CD4-positive, alpha-beta T cell treated with Interleukin-6 at 100 ng/mL for 8 hours (primary cell): Measurements from ENCODE around the gene DRD1.
"Not testable (repeated sequence)": the region's sequence is repeated elsewhere in the genome, so short reads cannot be mapped to it uniquely, and the experiment has no call there.

Experiments
- DNase-seq: peaks from one replicate; pipeline ENCODE4 v3.0.0-alpha.2; 2020; ENCODE audit warnings: mixed read lengths, low spot score

DRD1 gene

DNA sequence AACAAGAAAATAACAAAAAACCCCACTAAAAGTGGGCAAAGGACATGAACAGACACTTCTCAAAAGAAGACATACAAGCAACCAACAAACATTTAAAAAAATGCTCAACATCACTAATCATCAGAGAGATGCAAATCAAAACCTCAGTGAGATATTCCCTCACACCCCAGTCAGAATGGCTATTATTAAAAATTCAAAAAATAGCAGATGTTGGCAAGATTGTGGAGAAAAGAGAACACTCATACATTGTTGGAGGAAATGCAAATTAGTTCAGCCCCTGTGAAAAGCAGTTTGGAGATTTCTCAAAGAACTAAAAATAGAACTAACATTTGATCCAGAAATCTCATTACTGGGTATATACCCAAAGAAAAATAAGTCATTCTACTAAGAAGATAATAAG is 19.4 kb downstream of the DRD1 start:
- not testable (repeated sequence) for DNase-seq

DNA sequence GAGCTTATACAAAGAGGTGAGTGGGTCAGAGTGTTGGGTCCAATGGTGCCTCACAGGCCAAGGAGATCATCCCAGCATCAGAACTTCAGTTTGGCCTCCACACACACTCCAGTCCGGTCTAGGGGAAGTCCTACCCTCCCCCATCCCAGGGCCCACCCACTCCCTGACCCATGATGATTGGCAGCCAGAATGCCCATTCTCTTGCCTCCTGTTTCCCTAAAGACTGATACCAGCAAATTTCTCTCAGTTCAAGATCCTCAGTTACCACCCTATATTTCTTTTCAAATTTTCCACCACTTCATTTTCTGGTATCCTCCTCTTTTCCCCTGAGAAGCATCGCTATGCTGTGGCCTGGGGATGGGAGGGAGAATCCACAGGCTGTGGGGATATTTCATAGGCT is 21.9 kb downstream of the DRD1 start:
- no peak for DNase-seq

DNA sequence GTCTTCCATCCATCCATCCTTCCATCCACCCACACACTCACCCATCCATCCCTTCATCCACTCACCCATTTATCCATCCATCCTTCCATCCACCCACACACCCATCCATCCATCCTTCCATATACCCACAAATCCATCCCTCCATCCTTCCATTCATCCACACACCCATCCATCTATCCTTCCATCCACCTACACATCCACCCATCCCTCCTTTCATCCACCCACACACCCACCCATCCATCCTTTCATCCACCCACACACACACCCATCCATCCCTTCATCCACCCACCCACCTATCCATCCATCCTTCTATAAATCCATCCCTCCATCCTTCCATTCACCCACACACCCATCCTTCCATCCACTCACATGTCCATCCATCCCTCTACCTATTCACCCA is 23.6 kb downstream of the DRD1 start:
- DNase-seq: no peak

DNA sequence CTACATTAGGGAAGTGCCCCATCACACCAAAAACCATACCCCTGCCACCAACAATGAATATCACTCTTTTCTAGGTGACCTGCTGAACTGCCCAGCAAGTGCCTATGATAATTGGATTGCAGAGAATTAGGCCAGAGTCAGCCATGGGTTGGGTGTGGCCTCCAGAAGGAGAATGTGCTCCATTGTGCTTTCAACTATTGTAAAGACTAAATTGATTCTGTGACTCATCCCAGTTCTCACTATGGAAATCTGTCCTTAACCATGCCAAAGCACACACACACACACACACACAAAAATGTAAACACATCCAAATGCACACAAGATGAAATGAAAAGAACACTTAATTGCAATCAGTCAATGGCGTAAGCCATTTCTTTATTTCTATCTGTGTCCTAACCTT is 25.7 kb downstream of the DRD1 start:
- no peak for DNase-seq

DNA sequence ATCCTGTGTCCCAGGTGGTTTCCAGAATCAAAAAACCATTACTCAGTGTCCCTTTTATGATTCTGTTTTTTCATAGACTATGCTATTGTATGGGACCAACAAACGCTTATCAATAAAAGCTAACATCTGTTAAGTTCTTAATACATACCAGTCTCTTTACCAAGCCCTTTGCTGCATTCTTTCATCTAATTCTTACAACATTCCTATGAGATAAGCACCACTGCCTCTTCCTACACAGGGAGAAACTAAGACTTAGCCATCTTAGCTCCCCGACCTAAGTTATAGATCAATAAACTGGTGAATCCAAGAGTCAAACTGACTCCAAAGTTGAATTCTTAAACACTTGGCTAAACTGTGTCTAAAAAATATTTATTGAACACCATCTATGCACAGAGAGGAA is 26.6 kb downstream of the DRD1 start:
- no peak for DNase-seq

DNA sequence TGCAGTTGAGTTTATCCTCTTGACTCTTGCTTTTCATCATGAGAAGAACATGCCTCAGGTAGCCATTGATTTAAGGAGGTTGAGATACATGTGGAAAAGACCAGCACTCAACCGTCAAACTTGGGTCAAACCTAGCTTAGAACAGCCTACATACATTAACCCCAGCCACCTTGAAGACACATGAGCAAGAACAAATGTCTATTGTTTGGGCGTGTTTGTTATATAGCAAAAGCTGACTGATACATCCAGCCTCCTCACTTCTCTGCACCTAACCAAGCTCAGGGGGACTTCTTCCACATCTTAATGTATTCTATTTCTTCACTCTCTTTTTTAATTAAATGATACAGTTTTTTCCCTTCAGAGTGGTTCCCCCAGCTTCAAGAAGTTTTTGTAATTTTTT is 28.7 kb downstream of the DRD1 start:
- no peak for DNase-seq

DNA sequence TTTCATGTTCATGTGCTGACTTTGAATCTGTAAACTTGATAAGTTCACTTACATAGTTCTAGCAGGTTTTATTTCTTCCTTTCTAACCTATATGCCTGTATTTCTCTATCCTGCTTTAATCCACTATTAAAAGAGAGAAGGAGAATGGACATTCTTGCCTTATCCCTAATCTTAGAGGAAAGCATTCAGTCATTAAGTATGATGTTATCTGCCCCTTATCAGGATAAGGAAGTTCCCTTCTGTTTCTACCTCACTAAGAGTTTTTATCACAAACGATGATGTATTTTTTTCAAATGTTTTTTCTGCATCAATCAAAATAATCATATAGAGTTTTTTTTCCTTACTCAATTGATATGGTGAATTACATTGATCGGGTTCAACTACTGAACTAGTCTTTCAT is 33.1 kb downstream of the DRD1 start:
- no peak for DNase-seq

DNA sequence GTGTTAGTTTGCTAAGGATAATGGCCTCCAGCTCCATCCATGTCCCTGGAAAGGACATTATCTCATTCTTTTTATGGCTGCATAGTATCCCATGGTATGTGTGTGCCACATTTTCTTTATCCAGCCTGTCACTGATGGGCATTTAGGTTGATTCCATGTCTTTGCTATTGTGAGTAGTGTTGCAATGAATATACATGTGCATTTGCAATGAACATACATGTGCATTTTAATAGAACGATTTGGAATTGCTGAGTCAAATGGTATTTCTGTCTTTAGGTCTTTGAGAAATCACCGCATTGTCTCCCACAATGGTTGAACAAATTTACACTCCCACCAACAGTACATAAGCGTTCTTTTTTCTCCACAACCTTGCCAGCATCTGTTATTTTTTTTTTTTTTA is 37.7 kb downstream of the DRD1 start:
- DNase-seq: no peak

DNA sequence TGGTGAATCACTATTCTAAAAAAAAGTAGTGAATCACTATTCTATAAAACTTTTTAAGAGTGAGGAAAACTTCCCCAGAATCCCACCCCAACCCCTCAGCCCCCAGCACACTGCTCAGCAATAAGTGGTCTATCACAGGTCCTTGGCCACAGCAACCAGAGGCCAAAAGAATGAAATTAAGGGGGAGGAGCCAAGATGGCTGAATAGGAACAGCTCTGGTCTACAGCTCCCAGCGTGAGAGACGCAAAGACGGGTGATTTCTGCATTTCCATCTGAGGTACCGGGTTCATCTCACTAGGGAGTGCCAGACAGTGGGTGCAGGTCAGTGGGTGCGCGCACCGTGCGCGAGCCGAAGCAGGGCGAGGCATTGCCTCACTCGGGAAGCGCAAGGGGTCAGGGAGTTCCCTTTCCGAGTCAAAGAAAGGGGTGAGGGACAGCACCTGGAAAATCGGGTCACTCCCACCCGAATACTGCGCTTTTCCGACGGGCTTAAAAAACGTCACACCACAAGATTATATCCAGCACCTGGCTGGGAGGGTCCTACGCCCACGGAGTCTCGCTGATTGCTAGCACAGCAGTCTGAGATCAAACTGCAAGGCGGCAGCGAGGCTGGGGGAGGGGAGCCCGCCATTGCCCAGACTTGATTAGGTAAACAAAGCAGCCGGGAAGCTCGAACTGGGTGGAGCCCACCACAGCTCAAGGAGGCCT is 46.2 kb downstream of the DRD1 start:
- not testable (repeated sequence) for DNase-seq

DNA sequence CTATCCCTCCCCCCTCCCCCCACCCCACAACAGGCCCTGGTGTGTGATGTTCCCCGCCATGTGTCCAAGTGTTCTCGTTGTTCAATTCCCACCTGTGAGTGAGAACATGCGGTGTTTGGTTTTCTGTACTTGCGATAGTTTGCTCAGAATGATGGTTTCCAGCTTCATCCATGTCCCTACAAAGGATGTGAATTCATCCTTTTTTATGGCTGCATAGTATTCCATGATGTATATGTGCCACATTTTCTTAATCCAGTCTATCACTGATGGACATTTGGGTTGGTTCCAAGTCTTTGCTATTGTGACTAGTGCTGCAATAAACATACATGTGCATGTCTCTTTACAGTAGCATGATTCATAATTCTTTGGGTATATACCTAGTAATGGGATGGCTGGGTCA is 48.6 kb downstream of the DRD1 start:
- DNase-seq: not testable (repeated sequence)

DNA sequence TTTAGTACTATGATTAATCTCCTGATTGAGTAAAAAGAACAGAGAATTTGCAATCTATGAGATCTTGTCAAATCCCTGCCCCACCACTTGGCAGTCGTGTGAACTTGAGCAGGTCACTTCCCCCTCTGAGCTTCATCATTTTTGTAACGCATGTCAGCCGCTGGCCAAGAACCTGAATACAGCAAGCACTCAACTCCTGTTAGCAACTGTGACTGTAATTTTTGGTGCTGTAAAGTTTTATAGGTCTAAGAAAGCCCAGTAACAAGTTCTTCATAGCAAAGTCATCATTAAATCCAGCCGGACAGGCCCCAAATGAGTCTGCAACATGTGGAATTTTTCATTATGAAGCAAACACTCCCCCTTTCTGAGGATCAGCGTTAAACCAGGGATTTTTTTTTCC is 49.4 kb downstream of the DRD1 start:
- DNase-seq: no peak

DNA sequence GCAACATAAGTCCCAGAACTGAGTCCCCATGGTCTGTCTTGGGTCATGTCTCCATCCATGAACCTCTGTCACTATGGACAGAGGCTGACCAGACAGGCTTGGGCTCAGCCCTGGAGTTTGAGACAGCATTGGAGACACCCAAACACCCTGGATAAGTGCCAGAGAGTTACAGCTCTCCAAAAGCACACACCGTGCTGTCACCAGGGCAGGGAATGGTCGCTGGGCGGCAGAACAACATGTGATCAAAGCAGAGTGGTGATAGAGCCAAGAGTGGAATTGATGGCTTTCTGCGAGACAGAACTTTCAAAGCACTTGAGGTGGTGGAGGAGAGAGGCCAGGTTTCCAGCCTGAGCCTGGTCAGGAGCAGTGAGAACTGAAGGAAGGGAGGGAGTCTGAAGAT is 50.1 kb downstream of the DRD1 start:
- no peak for DNase-seq

DNA sequence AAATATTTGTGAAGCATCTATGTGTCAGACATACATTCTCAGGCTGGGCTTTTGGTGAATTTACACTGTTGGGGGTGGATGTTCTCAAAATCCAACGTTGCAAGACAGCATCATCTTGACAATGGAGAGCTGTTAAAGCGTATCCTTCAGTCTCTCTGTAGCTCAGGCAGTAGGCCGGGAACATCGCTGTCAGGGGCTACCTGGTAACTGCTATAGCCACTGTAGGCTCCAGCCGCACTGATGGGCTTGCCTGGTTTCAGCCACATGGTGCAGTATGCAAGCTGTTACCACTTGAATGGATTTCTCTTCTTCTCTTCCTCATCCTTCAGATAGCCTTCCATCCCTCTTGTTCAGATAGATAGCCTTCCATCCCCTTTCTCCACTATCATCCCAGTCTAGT is 51.7 kb downstream of the DRD1 start:
- DNase-seq: no peak

DNA sequence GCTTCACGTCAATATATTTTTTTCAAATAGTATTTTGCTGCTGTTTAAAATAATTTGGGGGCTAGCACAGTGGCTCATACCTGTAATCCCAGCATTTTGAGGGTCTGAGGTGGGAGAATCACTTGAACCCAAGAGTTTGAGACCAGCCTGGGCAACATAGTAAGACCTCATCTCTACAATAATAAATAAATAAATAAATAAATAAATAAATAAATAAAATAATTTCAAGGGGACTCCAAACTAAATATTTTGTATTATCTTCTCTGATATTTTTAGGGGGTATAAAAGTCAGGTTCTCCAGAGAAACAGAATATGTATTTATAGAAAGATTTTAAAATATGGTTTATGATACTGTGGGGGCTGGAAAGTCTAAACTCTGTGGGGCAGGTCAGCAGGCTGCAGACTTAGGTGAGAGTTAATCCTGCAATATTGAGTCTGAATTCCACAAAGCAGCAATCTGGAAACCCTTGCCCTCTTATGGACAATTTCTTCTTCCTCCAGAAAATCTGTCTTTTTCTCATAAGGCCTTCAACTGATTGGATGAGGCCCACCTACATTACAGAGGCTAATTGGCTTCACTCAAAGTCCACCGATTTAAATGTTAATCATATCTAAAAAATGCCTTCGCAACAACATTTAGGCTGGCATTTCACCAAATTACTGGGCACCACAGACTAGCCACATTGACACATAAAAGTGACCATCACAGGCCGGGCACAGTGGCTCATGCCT is 53.5 kb downstream of the DRD1 start:
- no peak for DNase-seq
